Tibial nerve (tissue), 4 donors: ENCODE data around the gene OTOP3.

Experiments
- CTCF ChIP-seq, 5 experiments: fragments of 200-600 bp in 3 of 5; fragments of 450-650 bp in 2 of 5; sonication (generic) in 3 of 5; IDR thresholded peaks; one replicate each; pipeline ENCODE4 v1.5.1; 2016 to 2019; ENCODE audit warnings: antibody characterized with exemption in 5 of 5, mild to moderate bottlenecking in 3 of 5, moderate library complexity in 2 of 5
- EP300 ChIP-seq, 2 donors: sonication (generic); formaldehyde crosslinking; IDR thresholded peaks; one replicate each; pipeline ENCODE4 v1.6.1; 2017; ENCODE audit warnings: antibody characterized with exemption in 2 of 2, mild to moderate bottlenecking in 1 of 2
- POLR2A ChIP-seq, 2 donors: fragments of 450-650 bp; IDR thresholded peaks; one replicate each; pipeline ENCODE4 v1.6.1; 2017; ENCODE audit warnings: antibody characterized with exemption in 2 of 2, mild to moderate bottlenecking in 2 of 2, moderate library complexity in 2 of 2

GRCh38 chr17:74907012-74907411 is 28.7 kb upstream of the OTOP3 start:
- TF ChIP-seq CTCF (IDR thresholded peaks at IDR 0.05) (no peak), POLR2A (IDR thresholded peaks at IDR 0.05) (no peak), EP300 (IDR thresholded peaks at IDR 0.05) (no peak)
